ELF-1 (cell line): ENCODE measurements around the gene ARHGAP24.
"Not testable (repeated sequence)": the region's sequence is repeated elsewhere in the genome, so short reads cannot be mapped to it uniquely, and the experiment has no call there.

ENCODE experiments used
- DNase-seq: peaks from one replicate; pipeline ENCODE4 v3.0.0-alpha.2; 2016; ENCODE audit warnings: low read depth, low spot score

Gene ARHGAP24

DNA sequence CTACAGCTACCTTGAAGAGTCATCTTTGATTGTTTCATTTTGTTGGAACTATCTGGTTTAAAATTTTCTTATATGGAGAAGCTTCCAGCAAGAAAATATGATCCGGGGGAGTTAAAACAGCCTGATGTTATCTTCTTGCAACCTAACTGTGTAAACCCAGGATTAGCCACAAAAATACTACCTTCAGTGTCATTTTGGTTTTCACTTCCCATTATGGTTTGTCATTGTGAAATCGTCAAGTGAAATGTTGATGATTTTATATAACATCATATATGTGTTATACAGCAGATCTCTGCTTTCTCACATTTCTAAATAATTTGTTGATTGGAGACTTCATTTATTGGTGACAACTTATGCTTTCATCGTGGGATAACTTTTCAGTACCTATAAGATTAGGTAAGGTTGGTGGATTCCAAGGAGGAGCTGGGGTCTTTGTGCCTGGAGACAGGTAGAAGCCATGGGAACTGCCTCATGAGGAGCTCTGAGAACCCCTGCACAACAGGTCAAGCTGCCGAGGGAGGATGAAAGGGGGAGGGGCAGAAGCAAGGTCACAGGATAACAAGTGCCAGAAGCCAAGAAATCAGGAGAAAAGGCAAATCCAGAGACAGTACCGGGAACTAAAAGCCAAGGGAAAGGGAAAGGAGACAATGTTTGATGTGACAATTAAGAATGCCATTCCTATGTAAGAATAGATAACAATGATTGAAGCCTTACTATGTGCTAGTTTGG is 7.2 kb downstream of the ARHGAP24 start:
- DNase-seq = no peak

DNA sequence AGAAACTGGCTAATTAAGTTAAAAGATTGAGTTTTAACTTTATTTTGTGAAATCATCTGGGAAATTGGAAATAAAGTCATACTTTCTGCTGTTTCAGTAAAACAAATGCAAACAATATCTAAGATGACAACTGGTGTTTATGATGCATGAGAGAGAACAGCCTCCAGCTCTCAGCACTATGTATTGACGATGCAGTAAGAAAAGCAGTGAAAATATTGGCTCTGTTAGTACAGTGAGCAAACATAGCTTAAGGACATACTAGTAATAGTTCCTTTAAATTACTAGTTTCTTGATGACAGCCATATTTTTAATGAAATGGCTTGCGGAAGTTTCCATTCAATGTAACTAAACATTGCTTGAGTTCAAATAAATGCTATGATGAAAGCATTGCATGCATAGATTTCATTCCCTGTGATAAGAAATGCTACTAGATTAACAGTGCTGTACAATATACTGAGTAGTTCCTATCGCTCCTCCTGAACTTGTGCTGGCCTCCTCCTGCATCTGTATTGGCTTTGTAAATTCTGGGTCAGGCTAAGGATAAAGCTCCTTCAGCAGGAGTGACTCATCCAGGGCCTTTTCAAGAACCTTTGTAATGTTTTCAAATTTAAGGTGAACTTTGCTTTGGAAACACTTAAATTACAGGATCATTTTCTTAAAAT is 11.6 kb downstream of the ARHGAP24 start:
- DNase-seq = no peak

DNA sequence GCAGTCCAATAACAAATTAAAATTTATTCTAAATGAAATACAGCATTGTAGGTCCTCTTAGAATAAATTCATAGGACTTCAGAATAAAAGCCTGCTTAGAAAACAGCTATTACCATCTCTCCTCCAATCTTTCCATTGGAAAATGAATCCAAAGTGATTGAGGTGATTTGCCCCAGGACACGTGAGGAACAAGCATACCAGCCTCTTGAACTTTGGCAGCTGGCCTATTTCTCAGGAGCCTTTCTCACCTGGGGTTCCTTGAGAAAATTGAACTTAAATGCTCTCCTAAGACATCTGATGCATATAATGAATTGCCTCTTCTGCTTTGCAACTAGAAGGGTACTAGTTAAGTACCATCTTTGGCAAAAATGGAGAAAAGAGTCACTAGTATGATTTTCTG is 13.5 kb downstream of the ARHGAP24 start:
- no peak for DNase-seq

DNA sequence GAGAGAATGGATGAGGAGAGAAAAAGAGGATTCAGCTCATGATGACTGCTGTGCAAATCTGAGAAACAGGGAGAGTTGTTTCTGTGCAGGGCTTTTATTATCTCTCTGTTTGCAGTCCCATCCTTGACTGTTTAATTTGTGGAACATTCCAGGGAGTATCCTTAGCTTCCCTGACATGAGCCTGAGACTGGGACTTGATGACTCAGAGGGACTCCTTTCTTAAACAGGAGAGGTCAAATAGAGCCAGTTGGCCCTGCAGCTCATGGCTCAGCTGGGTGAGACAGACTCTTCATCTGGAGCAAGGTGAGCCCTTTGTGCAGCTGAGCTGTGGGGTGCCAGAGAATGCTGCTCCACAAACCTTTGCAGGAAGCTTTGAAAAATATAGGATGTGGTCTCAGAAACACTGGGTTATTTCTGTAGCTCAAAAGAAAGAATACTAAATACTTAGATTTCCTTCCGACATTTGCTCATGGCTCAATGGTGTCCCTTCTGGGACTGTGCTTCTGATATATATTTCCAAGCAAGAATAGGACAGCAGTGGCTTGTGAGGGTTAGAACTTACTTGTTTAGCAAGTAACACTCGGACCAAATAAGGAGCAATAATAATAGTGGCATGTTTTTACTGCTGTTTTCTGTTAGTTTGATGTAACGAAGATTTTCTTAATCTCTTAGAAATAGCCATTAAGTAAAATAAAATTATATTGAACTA is 14.5 kb downstream of the ARHGAP24 start:
- peak; percentile 60 for DNase-seq

DNA sequence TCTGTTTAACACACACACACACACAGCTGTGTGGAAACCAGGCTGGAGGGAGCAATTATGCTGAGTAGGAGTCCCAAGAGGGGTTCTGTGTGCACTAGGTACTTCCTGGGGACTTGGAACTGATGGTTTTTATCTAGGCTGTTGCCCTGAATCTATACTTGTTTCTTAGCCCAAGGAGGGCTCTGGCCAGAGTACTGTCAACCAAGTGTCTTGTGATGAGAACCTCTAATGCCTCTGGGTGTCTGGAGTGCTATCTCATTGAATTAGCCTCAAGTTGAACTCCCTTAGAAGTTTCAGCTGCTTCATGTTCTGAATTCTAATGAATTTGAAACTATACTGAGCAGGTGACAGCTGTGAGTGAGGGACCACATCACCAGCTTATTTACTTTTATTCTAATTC is 16.6 kb downstream of the ARHGAP24 start:
- peak; percentile 32 for DNase-seq

DNA sequence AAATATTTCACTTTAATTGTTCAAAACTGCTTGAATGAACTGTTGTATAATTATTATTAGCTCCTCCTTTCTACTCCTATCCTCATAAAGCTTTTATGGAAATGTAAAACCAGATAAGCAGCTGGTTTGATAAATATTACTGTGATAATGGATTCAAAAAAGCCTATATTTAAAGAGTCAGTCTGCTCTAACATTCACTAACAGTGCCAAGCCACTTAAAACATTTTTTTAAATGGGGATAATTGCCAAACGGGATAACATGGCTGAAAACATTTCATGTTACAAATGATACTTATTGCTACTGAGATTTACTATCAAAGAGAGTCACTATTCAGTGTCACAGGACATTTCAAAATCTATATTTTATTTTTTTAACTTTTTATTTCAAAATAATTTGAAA is 17.4 kb downstream of the ARHGAP24 start:
- DNase-seq = no peak

DNA sequence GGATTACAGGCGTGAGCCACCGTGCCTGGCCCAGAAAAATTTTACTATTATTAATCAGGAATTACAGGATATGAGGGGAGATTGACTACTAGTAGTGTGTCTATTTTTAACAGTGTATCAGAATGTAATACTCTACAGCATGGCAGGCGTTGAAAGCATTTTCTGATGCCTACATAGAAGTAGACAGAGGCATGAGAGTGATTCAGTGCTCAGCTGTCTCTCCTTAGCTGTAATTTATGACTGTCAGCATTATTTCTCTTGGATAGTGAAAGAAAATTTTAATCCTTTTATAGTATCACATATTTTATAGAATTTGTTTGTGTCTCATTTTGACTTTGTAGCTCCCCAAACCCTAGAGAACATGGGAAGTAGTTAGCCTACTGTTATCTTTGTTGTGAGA is 20.7 kb downstream of the ARHGAP24 start:
- DNase-seq = no peak

DNA sequence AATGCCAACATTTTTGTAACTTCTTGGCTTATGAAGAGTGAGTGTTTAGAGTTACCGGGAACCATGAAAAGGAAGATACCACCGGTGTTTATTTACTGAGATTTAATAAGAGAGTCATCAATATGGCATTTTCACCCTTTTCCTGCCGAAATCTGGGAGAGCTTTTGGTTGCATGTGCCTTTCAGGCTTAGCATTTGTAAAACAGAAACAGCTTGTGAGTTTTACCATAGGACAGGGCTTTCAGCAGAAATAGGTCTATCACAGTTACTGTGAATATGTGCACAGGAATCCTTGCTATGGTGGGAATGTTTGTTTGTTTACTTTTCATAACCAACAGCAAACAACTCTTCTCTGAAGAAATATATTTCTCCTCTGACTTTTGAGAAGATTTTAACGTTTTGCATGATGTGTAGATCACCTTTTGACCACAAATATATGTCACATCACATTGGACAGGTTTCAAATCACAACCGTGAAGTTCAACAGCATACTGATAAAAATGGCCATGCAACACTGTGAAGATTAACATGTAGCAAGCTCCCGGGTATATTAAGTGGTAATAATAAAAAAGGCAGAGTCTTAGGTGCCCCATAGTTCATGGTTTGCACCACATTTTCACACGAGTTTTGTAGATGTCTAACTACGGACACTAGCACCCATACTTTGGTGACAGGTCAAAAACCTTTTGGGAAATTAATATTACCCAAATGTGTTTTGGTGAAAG is 21.3 kb downstream of the ARHGAP24 start:
- no peak for DNase-seq

DNA sequence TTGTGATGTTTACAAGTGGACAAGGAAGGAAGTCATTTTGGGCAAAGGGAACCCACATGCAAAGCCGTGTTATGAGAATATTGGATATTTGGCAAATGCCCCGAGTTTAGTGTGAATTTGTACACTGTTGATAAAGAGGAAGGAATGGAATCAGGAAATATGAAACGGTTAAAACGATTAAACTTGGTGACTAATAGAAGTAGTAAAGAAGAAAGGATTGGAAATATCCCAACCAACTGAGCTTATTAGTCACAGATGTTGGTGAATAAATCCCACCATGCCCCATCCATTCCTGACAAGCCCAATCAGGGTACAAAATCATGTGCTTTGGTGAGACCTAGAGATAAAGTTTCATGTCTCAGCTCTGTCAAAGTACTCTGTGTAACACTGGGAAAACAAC is 22.0 kb downstream of the ARHGAP24 start:
- no peak for DNase-seq

DNA sequence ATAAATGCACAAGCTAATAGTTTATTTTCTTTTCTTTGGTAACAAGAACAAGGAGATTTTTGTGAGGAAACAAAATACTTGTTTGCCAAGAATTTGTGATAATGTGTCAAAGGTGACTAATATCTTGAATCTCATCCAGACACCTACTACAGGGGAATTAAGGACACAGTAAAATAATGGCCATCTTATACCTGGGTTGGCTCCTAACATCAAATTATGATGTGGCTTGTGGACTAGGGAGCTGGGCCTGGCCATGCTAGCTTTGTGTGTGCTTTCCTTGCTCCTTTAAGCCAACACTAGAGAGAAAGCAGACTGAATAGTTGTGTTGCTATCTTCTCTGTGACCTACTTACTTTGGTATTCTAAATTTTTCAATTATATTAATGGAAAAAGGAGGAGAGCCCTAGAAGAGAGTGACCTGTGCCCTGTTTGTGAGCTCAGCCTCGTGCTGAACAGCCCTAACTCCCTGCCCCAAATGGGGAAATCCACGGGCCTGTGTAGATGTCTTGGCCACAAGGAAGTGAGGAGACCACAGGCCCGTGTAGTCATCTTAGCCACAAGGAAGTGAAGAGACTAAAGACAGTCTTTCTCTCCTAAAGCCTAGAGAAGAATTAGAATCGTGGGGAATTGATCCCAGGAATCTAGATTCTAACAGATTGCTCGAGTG is 23.3 kb downstream of the ARHGAP24 start:
- DNase-seq = no peak

DNA sequence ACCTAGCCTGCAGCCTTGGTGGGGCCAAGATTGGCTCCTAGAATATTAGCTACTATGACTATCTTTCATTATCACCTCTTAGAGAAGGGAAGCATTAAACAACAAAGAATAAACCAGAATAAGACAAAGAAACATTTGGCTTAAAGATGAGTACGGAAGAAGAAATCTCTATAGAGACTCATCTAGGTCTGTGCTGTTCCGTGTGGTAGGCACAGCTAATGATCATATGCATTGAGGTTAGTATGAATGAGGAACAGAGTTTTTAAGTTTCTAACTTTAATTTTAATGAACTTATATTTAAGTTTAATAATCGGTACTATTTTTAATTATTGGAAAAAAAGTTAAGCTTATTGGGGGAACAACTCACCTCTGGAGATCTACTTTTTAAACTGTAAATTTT is 24.6 kb downstream of the ARHGAP24 start:
- DNase-seq = no peak

DNA sequence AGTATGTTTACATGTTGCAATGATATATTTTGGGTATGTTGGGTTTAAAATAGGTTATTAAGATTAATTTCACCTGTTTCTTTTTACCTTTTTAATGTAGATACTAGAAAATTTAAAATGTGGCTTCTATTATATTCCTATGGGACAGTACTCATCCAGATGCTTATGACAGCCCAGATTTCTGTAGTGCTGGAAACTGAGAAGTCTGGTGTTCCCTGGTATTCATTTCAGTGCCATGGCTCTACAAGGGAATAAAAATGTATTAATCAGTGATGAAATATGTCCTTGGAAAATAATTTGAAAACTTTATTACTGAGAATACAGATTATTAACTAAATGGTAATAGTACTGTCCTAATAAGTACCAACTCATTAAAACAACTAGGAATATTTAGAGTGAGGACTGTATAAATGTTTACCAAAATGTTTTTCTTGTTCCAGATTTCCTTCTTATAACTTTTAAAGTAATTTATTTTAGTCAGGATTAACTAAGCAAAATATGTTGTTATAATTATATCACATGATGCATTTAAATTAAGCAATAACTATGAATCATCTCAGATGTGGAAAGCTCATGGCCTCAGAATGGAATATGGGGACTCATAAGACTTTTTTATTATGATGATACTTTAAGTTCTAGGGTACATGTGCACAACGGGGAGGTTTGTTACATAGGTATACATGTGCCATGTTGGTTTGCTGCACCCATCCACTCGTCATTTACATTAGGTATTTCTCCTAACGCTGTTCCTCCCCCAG is 25.3 kb downstream of the ARHGAP24 start:
- DNase-seq = no peak

DNA sequence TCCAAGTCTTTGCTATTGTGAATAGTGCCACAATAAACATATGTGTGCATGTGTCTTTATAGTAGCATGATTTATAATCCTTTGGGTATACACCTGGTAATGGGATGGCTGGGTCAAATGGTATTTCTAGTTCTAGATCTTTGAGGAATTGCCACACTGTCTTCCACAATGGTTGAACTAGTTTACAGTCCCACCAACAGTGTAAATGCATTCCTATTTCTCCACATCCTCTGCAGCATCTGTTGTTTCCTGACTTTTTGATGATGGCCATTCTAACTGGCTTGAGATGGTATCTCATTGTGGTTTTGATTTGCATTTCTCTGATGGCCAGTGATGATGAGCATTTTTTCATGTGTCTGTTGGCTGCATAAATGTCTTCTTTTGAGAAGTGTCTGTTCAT is 26.2 kb downstream of the ARHGAP24 start:
- DNase-seq = not testable (repeated sequence)

DNA sequence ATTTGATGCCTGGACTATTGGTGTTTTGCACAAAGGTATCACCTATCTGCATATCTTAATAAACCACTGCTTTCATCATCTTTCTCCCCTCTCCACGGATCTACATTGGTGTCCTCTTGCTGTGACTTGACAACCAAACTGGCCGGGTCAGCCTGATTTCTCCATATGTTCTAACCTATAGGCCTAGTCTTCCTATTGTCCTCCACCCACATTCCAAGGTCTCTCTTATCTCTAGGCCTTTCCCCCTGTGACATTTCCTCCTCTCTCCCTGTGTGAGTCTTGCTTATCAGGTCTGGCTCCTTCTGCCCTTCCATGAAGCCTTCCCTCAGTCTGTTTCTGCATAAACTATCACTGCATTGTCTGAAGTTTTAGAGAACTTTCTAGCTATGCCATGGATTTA is 33.7 kb downstream of the ARHGAP24 start:
- peak; percentile 45 for DNase-seq

DNA sequence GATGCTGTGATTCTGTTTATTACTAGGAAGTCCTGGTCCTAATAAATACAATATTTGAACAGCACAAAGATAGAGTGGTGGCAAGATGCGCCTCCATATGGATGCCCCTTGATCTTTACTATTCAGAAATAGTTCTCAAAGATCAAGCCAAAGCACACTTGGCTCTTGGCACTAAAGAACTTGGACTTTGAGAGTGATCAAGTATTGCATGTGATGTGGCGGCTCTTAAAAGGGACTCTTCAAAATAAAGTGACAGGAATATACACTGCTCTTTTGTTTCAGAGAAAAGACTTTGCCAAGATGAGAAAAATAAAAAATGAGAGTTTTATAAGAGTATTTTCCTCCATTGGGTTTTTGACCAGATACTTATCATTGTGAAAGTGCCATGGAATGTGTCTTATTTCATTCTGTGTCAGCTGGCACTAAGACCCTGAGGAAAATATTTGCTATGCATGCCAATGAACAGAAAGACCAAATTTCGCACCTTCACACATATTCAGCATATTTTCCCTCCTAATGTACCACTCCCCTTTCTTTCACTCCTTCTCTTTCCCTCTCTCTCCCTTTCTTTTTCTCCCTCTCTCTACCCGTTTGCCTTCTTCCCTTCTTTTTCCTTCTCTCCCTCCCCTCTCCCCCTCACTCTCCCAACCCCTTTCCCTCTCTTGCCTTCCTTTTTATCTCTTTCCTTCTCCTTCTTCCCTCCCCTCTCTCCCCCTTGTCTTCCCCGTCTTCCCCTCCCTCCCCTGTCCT is 35.1 kb downstream of the ARHGAP24 start:
- no peak for DNase-seq

DNA sequence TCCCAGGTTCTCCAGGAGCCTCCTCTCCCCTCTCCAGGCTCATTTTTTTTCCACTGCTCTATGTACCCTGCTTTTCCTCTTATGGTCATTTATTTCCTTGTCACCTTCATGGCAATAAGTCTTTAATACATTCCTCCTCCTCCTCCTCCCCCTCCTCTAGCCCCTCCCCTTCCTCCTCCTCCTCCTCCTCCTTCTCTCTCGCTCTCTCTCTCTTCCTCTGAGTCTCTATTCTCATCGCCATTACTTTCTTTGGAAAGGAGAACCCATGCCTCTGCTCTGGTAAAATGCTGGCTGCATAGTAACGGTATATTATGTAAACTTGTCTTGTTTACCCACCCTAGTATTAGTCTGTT is 35.7 kb downstream of the ARHGAP24 start:
- no peak for DNase-seq

DNA sequence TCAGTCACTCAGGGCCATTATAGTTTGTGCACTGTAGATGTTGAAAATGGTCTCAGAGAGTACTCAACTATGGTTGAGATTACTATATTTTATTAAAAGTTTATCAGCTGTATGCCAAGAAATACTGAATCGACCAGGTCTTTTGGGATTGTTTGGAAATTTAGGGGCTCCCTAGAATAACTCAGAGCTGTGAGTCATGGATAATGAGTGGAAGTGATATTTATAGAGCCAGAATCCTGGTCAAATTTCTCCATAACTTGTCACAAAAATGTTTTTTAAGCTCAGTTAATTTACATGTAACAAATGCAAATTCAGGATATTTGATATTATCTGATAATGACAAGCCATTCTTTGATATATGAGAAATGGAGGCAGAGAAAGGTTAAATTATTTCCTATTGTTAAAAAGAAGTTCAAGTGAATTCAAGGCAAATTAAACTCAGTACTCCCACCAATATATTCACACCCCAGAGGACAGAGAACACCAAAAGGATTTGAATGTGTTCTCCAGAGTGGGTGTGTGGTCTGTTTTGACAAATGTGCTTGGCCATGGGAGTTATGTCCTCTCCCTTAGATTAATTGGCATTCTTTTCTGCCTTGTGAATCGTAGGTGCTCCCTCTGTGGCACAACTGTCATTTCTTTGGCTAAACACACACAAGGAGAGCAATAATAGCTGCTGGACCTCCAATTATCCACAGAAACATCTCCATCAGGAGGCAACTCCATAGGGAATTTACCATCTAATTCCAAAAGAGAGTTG is 37.7 kb downstream of the ARHGAP24 start:
- DNase-seq = no peak

DNA sequence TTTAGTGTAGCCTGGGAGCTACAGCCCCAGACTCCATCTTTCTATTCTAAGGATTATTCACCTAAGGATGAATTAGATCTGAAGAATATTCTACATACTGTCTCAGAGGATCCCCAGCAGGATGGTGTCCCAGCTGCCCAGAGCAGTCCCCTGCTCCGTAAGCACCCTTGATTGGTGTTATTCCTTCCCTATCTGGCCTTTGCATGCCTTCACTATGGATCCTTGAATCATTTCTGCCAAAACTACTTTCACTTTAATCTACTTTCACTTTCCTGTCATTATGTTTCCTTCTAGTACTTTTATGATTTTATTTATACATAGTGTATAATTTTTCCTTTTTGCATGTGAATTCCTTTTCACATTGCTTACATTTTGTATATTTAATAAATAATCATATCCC is 39.2 kb downstream of the ARHGAP24 start:
- DNase-seq = no peak

DNA sequence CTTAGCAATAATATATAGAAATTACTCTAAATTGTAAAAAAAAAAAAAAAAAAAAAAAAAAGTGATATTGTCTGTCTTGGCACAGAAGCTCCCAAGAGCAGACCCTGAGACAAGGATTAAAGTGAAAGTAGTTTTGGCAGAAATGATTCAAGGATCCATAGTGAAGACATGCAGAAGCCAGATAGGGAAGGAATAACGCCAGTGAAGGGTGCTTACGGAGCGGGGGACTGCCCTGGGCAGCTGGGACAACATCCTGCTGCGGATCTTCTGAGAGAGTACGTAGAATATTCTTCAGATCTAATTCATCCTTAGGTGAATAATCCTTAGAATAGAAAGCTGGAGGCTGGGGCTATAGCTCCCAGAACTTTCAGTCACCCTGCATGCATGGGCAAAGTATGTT is 39.8 kb downstream of the ARHGAP24 start:
- DNase-seq = no peak

DNA sequence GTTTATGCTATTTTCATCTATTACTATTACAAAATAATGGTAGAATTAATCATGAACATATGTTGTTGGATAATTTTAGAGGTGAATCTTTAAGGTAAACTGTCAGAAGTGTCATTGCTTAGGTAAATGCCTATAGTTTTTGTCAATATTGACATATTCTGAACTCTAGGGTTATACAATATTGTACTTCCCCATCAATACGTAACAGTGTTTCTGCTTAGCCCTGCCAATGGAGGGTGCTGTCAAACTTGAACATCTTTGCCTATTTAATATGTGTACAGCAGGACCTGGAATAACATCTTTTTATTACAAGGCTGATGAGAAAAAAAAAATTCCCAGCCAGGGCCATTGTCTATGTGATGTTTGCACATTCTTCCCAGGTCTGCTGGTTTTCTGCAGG is 40.8 kb downstream of the ARHGAP24 start:
- no peak for DNase-seq
